Kidney (tissue), 14 donors: ENCODE data around the gene CLCN7. TPM values are rescaled to one million over a fixed set of nuclear protein-coding genes. Genes with fewer than 3 reads are reported as not detected.

Experiments
- DNase-seq, 5 donors: peaks; one replicate each; pipeline ENCODE4 v3.0.0-alpha.2; 2013 to 2020
- FAIRE-seq: peaks from 2 replicates; lab custom pipeline; 2012; peaks lifted over from hg19 to GRCh38; lab: Jason Lieb, UNC
- H3K27ac ChIP-seq, 2 donors: one replicate each; pipeline ENCODE4 v1.7.0; 2013; ENCODE audit warnings: low read depth in 2 of 2, low read length in 2 of 2, inconsistent platforms in 1 of 2
- H3K27me3 ChIP-seq: one replicate; pipeline ENCODE4 v1.7.1; 2013; ENCODE audit warnings: low read length, inconsistent platforms; ENCODE audit not compliant: control insufficient read depth, insufficient read depth
- H3K36me3 ChIP-seq, 3 donors: one replicate each; pipeline versions ENCODE4 v1.7.0 to v1.7.1; 2013; ENCODE audit warnings: low read length in 3 of 3, control low read depth in 1 of 3, inconsistent platforms in 1 of 3; ENCODE audit not compliant: insufficient read depth in 3 of 3, control insufficient read depth in 2 of 3
- H3K4me1 ChIP-seq, 3 donors: one replicate each; pipeline versions ENCODE4 v1.7.0 to v1.7.1; 2013; ENCODE audit warnings: low read length in 3 of 3, inconsistent platforms in 1 of 3, low read depth in 1 of 3; ENCODE audit not compliant: control insufficient read depth in 2 of 3, insufficient read depth in 2 of 3
- H3K4me3 ChIP-seq, 3 donors: one replicate each; pipeline versions ENCODE4 v1.7.0 to v1.8.1; 2013; ENCODE audit warnings: low read length in 3 of 3, control low read depth in 1 of 3, inconsistent platforms in 1 of 3
- H3K9ac ChIP-seq, 3 donors: one replicate each; pipeline versions ENCODE4 v1.7.0 to v1.7.1; 2013; ENCODE audit warnings: low read length in 3 of 3, control low read depth in 1 of 3, inconsistent platforms in 1 of 3
- H3K9me3 ChIP-seq, 3 donors: one replicate each; pipeline versions ENCODE4 v1.7.0 to v1.7.1; 2013; ENCODE audit warnings: low read length in 3 of 3, control low read depth in 1 of 3, inconsistent platforms in 1 of 3; ENCODE audit not compliant: control insufficient read depth in 2 of 3, insufficient read depth in 1 of 3
- intact Hi-C: fragments of 100-400 bp; cut with DNase I; formaldehyde crosslinking; loops from one replicate; pipeline ENCODE4 v1.11.1; 2022
- polyA plus RNA-seq: library from polyadenylated mRNA; stranded (reverse); fragments of 350-450 nt; fragmentation: Illumina TruSeq; extraction: RNeasy Lipid Tissue Mini Kit (QIAGEN cat#74804); gene quantifications from one replicate; pipeline ENCODE4 v1.2.3, GENCODE V29; 2014; ENCODE audit warnings: low read depth, low replicate concordance; ENCODE audit not compliant: insufficient read depth
- total RNA-seq: library from RNA; stranded (reverse); fragmentation: NEBNext Ultra II Directional; extraction: Animal tissue kit (Norgen Biotek cat#: 25700); gene quantifications from one replicate; pipeline ENCODE4 v1.2.1, GENCODE V29; 2021
- TF ChIP-seq, protein P1 (sequence below): IDR thresholded peaks from 3 replicates; pipeline ENCODE4 v1.5.1; 2012; ENCODE audit warnings: mild to moderate bottlenecking, moderate library complexity, borderline replicate concordance; ENCODE audit not compliant: insufficient read depth; ENCODE audit errors: extremely low read depth
- donor health status: control.
- donor health status: control.
- donor health status: control.
- donor health status: control.
- donor health status: control.
- donor health status: DM: yes; HTN: yes; CAD: no.
- donor health status: Normal renal cell carcinoma (clear cell type).

The CLCN7 gene
- total and polyA plus RNA-seq, 2 donors from 2014 or later: 38.9 to 92.5 TPM

DNA sequence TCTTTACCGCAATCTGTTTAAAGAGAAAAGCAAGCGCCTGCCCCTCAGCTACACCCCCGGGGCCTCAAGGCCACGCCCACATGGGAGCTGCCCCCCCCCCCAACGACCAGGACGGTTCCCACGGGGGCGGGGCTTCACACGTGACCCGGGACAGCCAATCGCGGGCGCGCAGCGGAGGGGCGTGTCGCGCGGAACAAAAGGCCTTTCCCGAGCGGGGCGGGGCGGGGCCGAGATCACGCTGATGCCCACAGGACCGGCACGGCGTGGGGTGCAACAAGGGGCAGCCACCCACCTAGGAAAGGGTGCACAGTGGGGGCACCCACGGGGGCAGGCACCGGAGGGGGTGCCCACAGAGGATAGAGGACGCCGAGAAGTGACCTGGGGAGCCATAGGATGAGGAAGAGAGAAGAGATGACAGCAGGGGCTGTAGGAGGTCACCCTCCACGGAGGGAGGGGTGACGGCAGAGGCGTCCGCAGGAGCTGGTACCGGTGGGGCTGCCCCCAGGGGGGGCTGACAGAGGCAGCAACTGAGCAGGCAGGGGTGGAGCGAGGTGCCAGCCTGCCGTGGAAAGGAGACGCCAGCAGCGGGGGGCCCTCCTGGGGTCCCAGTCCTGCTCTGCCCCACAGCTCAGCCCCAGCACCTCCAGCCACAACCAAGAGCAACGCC lies 66.5 kb downstream of the CLCN7 start:
- peak; percentile 91 to 97 (median 95) for DNase-seq
- Histone ChIP-seq H3K36me3 (no peaks in the 10 kb centered on the region), H3K9me3 (no peaks in the 10 kb centered on the region), H3K4me3 (peak overlapping the region; percentile 24 to 48 (median 40)), H3K4me1 (peaks cover 0 to 7% (median 0%) of the 10 kb centered on the region in 3 donors), H3K9ac (peak overlapping the region in 1 of 3 donors; percentile 19), H3K27me3 (no peaks in the 10 kb centered on the region), H3K27ac (no peak overlapping the region)
- TF ChIP-seq, protein P1, sequence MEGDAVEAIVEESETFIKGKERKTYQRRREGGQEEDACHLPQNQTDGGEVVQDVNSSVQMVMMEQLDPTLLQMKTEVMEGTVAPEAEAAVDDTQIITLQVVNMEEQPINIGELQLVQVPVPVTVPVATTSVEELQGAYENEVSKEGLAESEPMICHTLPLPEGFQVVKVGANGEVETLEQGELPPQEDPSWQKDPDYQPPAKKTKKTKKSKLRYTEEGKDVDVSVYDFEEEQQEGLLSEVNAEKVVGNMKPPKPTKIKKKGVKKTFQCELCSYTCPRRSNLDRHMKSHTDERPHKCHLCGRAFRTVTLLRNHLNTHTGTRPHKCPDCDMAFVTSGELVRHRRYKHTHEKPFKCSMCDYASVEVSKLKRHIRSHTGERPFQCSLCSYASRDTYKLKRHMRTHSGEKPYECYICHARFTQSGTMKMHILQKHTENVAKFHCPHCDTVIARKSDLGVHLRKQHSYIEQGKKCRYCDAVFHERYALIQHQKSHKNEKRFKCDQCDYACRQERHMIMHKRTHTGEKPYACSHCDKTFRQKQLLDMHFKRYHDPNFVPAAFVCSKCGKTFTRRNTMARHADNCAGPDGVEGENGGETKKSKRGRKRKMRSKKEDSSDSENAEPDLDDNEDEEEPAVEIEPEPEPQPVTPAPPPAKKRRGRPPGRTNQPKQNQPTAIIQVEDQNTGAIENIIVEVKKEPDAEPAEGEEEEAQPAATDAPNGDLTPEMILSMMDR: no peak
- FAIRE-seq: no peak
- intact Hi-C loops: no loop called here

DNA sequence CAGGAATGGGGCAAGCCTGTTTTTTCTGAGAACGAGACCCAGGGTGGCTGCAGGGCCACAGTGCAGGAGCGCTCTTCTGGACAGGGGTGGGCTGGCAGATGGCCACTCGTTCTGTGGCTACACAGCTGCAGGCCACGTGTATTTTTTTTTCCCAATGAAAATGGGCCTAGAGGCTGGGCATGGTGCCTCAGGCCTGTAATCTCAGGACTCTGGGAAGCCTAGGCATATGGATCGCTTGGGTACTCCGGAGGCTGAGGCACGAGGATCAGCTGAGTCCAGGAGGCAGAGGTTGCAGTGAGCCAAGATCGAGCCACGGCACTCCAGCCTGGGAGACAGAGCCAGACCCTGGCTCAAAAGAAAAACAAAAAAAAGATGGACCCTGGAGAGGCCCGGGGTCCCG lies 67.1 kb downstream of the CLCN7 start:
- intact Hi-C loops: no loop called here
- TF ChIP-seq, protein P1: no peak
- H3K27me3 ChIP-seq: no peaks in the 10 kb centered on the region
- peaks cover 0 to 6% (median 0%) of the 10 kb centered on the region in 3 donors for H3K4me1 ChIP-seq
- no peak overlapping the region for H3K27ac ChIP-seq
- DNase-seq (no peak), FAIRE-seq (no peak)
- H3K4me3 ChIP-seq: no peak overlapping the region
- H3K9me3 ChIP-seq: no peaks in the 10 kb centered on the region
- no peaks in the 10 kb centered on the region for H3K36me3 ChIP-seq
- peak overlapping the region in 1 of 3 donors; percentile 19 for H3K9ac ChIP-seq

- FAIRE-seq: no peak
- Histone ChIP-seq H3K27me3 (no peaks in the 10 kb centered on the region), H3K36me3 (peaks cover 0 to 8% (median 5%) of the 10 kb centered on the region in 3 donors), H3K27ac (no peak overlapping the region), H3K4me1 (peaks cover 0 to 4% (median 0%) of the 10 kb centered on the region in 3 donors), H3K9me3 (no peaks in the 10 kb centered on the region), H3K9ac (no peak overlapping the region), H3K4me3 (no peak overlapping the region)
- TF ChIP-seq, protein P1: no peak
- intact Hi-C loops: no loop called here
- no peak for DNase-seq
These were observed 71.1 kb downstream of the CLCN7 start for GRCh38 chr16:1403733-1404132.
